DMS79 treated with DMSO at 0.1 percent for 48 hours (cell line): ENCODE measurements around the gene PKD2L1.
"Not testable (repeated sequence)": the region's sequence is repeated elsewhere in the genome, so short reads cannot be mapped to it uniquely, and the experiment has no call there.

Source experiments
- DNase-seq: peaks from one replicate; lab custom pipeline; 2025; lab: John Stamatoyannopoulos, UW

The PKD2L1 gene

GRCh38 chr10:100330079-100330478, at the start of gene PKD2L1:
TSS of gene PKD2L1 (minus strand) at chr10:100330228. CDS start at chr10:100330103, 125 bp downstream.
- no peak for DNase-seq

DNA sequence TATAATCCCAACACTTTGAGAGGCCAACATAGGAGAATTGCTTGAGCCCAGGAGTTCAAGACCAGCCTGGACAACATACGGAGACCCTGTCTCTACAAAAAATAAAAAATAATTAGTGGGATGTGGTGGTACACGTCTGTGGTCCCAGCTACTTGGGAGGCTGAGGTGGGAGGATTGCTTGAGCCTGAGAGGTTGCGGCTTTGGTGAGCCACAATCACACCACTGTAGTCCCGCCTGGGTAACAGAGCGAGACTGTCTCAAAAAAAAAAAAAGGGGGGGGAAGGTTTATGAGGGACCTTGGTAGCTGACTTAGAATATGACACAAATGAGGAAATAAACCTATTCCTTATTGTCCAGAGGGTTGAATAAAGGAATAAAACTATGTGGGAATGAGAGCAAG, 47.8 kb upstream of the PKD2L1 start:
- no peak for DNase-seq

DNA sequence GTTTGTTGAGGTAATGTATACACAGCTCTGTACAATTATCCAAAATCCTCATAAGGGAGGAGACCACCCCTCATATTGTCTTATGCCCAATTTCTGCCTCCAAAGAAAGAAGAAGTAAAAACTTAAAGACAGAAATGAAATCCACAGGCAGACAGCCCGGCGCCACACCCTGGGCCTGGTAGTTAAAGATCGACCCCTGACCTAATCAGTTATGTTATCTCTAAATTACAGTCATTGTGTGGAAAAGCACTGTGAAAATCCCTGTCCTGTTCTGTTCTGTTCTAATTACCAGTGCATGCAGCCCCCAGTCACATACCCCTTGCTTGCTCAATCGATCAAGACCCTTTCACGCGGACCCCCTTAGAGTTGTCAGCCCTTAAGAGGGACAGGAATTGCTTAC, 46.6 kb upstream of the PKD2L1 start:
- not testable (repeated sequence) for DNase-seq

DNA sequence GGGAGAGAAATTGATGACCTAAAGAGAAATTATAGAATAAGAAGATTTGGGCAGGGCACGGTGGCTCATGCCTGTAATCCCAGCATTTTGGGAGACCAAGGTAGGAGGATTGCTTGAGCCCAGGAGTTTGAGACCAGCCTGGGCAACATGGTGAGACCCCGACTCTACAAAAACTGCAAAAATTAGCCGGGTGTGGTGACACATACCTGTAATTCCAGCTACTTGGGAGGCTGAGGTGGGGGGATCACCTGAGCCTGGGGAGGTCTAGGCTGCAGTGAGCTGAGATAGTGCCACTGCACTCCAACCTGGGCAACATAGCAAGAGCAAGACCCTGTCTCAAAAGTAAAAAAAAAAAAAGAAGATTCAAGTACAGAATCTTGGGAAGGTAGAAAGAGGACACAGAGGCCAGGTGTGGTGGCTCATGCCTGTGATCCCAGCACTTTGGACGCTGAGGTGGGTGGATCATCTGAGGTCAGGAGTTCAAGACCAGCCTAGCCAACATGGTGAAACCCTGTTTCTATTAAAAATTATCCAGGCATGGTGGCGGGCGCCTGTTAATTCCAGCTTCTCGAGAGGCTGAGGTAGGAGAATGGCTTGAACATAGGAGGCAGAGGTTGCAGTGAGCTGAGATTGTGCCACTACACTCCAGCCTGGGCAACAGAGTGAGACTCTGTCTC, 44.8 kb upstream of the PKD2L1 start:
- not testable (repeated sequence) for DNase-seq

- no peak for DNase-seq
Observed at GRCh38 chr10:100374200-100374655, 44.2 kb upstream of the PKD2L1 start.

- peak; percentile 86 for DNase-seq
Observed at GRCh38 chr10:100373298-100374199, 43.5 kb upstream of the PKD2L1 start.

DNA sequence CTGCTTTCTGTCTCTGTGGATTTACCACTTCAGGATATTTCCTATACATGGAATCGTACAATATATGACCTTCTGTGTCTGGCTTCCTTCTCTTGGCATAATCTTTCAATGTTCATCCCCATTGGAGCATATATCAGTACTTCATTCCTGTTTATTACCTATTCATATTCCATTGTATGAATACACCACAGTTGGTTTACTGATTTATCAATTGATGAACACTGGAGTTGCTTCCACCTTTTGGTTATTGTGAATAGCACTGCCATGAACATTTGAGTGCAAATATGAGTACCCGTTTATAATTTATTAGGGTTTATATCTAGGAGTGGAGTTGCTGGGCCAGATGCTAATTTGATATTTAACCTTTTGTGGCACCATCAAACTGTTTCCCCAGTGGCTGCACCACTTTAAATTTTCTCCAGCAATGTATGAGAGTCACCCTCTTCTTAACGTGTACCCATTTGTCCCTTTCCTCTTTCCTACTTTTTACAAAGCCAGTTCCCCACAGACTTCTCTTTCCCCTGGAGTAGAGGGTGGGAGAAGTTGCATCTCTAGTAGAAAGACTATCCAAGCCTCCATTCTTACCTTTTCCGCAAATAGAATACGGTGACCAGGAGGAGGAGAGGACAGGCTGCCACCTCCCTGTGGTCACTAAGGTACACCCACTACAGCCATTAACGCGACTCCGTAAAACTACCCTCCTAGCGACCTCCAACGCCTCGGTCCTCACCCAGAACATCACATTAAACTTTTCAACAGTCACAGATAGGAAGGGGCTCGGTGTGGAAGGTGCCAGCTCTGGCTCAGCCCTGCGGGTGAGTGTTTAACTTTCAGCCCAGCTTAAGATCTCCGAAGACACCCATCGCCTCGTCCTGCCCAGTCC, 42.6 kb upstream of the PKD2L1 start:
- DNase-seq = no peak

- DNase-seq = no peak
Observed at GRCh38 chr10:100371482-100372027, 41.5 kb upstream of the PKD2L1 start.

GRCh38 chr10:100370714-100371481, 40.9 kb upstream of the PKD2L1 start:
- DNase-seq = no peak

DNA sequence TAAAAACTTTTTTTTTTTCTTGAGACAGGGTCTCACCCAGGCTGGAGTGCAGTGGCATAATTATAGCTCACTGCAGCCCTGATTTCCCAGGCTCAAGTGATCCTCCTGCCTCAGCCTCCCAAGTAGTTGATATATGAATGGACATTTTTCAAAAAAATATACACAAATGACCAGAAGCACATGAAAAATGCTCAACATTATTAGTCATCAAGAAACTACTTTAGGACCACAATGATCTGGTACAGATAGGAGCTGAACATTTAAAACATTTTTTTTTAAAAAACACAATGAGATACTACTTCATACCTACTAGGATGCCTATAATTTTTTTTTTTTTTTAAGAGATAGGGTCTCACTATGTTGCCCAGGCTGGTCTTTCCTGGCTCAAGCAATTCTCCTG, 38.7 kb upstream of the PKD2L1 start:
- DNase-seq = no peak

GRCh38 chr10:100364735-100365391, 34.8 kb upstream of the PKD2L1 start:
- DNase-seq = no peak

GRCh38 chr10:100364175-100364574, 34.1 kb upstream of the PKD2L1 start:
- DNase-seq = no peak

- DNase-seq = no peak
Observed at GRCh38 chr10:100362570-100363496, 32.8 kb upstream of the PKD2L1 start.

DNA sequence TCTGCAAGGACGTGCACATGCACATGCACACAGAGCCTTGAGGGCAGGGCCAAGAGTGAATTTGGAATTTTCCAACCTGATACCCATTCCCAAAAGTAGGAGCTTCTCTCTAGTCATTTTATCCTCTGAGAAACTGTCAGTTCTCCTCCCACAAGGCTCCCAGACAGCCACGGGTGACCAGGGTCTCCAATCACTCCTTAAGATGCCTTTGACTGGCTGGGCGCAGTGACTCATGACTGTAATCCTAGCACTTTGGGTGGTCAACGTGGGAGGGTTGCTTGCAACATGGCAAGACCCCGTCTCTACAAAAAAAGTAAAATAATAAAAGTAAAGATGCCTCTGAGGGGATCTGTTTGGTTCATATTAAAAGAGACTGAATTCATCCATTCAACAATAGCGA, 30.2 kb upstream of the PKD2L1 start:
- no peak for DNase-seq

GRCh38 chr10:100359529-100360150, 29.6 kb upstream of the PKD2L1 start:
- DNase-seq = no peak

DNA sequence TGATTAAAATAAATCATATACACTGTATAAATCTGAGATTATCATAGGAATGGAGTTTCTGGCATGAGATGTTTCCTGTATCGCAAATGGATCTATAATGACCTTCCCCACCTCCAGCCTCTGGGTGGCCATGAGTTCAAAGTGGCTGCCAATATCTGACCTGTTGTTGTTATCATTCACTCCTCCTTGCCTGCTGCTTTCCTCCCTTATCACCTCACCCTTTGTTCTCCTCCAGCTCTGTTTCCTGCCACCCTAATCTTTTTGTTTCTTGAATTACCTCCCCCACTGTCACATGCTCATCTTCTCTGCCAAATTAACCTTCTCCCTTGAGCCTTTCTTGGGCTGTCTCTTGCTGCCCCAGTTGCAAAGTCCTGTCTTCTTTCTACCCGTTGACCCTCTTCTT, 29.0 kb upstream of the PKD2L1 start:
- no peak for DNase-seq

GRCh38 chr10:100357059-100357858, 27.2 kb upstream of the PKD2L1 start:
- DNase-seq = no peak
